Tibial nerve (tissue), 3 donors: Measurements from ENCODE around the gene APEX2.

Experiments
- CTCF ChIP-seq, 5 experiments: fragments of 200-600 bp in 3 of 5; fragments of 450-650 bp in 2 of 5; sonication (generic) in 3 of 5; IDR thresholded peaks; one replicate each; pipeline ENCODE4 v1.5.1; 2016 to 2019; ENCODE audit warnings: antibody characterized with exemption in 5 of 5, mild to moderate bottlenecking in 3 of 5, moderate library complexity in 2 of 5
- POLR2A ChIP-seq, 2 donors: fragments of 450-650 bp; IDR thresholded peaks; one replicate each; pipeline ENCODE4 v1.6.1; 2017; ENCODE audit warnings: antibody characterized with exemption in 2 of 2, mild to moderate bottlenecking in 2 of 2, moderate library complexity in 2 of 2

DNA sequence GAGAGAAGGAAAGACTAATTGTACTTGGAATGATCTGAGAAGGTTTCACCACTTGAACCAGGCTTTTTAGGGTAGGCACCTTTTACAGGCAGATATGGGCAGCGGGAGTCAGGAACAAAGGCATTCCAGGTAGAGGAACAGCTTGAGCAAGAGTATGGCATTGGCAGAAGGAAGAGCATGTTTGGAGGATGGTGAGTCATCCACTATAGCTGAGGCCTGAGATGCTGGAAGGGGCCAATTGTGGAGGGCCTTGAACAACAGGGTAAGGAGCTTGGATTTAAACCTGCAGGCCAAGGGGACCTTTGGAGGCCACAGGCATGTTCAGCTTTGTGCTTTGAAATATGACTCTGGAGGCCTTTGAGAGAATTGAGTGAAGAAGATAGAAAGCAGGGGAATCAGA lies 38.4 kb upstream of the APEX2 start:
- TF ChIP-seq CTCF (IDR thresholded peaks at IDR 0.05) (no peak), POLR2A (IDR thresholded peaks at IDR 0.05) (no peak)
